Trophoblast cell (in vitro differentiated cells and primary cell): ENCODE data around the gene DMRTC2.

Source experiments
- DNase-seq, 2 donors: peaks; one replicate each; pipeline ENCODE4 v3.0.0-alpha.2; 2016
- H2AFZ ChIP-seq: 2 replicates; pipeline ENCODE4 v1.6.1; 2013; ENCODE audit warnings: low read length, moderate library complexity, mild to moderate bottlenecking; ENCODE audit not compliant: insufficient read depth, poor library complexity
- H2AK5ac ChIP-seq: 2 replicates; pipeline ENCODE4 v1.6.1; 2013; ENCODE audit warnings: mild to moderate bottlenecking, low read length
- H2BK120ac ChIP-seq: 2 replicates; pipeline ENCODE4 v1.6.1; 2013; ENCODE audit warnings: low read length, mild to moderate bottlenecking, moderate library complexity; ENCODE audit not compliant: insufficient read depth, poor library complexity
- H2BK12ac ChIP-seq: 2 replicates; pipeline ENCODE4 v1.6.1; 2013; ENCODE audit warnings: mild to moderate bottlenecking, low read length, moderate library complexity
- H2BK5ac ChIP-seq: 2 replicates; pipeline ENCODE4 v1.6.1; 2013; ENCODE audit warnings: low read length, low read depth, moderate library complexity, mild to moderate bottlenecking; ENCODE audit not compliant: poor library complexity
- H3K14ac ChIP-seq: 2 replicates; pipeline ENCODE4 v1.6.1; 2013; ENCODE audit warnings: mild to moderate bottlenecking, low read length
- H3K18ac ChIP-seq: 2 replicates; pipeline ENCODE4 v1.6.1; 2013; ENCODE audit warnings: mild to moderate bottlenecking, low read length
- H3K23ac ChIP-seq: 2 replicates; pipeline ENCODE4 v1.6.1; 2013; ENCODE audit warnings: low read length
- H3K27ac ChIP-seq: 2 replicates; pipeline ENCODE4 v1.5.1; 2013; ENCODE audit warnings: low read depth, mild to moderate bottlenecking, inconsistent platforms, low read length, moderate library complexity
- H3K27me3 ChIP-seq: 2 replicates; pipeline ENCODE4 v1.6.1; 2013; ENCODE audit warnings: inconsistent platforms, mild to moderate bottlenecking, low read length, moderate library complexity; ENCODE audit not compliant: insufficient read depth
- H3K36me3 ChIP-seq, 2 experiments: 1 replicate in 1 of 2; 2 replicates in 1 of 2; pipeline ENCODE4 v1.6.1; 2013; ENCODE audit warnings: low read length in 2 of 2, mild to moderate bottlenecking in 2 of 2, moderate library complexity in 1 of 2; ENCODE audit not compliant: insufficient read depth in 2 of 2, control insufficient read depth in 1 of 2
- H3K4ac ChIP-seq: 2 replicates; pipeline ENCODE4 v1.6.1; 2013; ENCODE audit warnings: low read depth, mild to moderate bottlenecking, low read length, moderate library complexity
- H3K4me1 ChIP-seq, 2 experiments: 1 replicate in 1 of 2; 2 replicates in 1 of 2; pipeline ENCODE4 v1.6.1; 2013; ENCODE audit warnings: low read length in 2 of 2, mild to moderate bottlenecking in 2 of 2, moderate library complexity in 1 of 2; ENCODE audit not compliant: insufficient read depth in 2 of 2, control insufficient read depth in 1 of 2
- H3K4me2 ChIP-seq: 2 replicates; pipeline ENCODE4 v1.6.1; 2013; ENCODE audit warnings: inconsistent platforms, mild to moderate bottlenecking, low read length, moderate library complexity
- H3K4me3 ChIP-seq: 2 replicates; pipeline ENCODE4 v1.5.1; 2013; ENCODE audit warnings: mild to moderate bottlenecking, low read depth, low read length, inconsistent platforms
- H3K79me1 ChIP-seq: one replicate; pipeline ENCODE4 v1.6.1; 2013; ENCODE audit warnings: low read length
- H3K79me2 ChIP-seq: 2 replicates; pipeline ENCODE4 v1.6.1; 2013; ENCODE audit warnings: low read length, mild to moderate bottlenecking; ENCODE audit not compliant: control insufficient read depth, insufficient read depth, poor library complexity
- H3K9ac ChIP-seq: 2 replicates; pipeline ENCODE4 v1.6.1; 2013; ENCODE audit warnings: mild to moderate bottlenecking, low read length
- H3K9me3 ChIP-seq: 2 replicates; pipeline ENCODE4 v1.6.1; 2013; ENCODE audit warnings: low read depth, mild to moderate bottlenecking, control low read depth, inconsistent platforms, low read length; ENCODE audit not compliant: insufficient read depth
- H4K12ac ChIP-seq: 2 replicates; pipeline ENCODE4 v1.6.1; 2013; ENCODE audit warnings: low read depth, mild to moderate bottlenecking, low read length, moderate library complexity
- H4K8ac ChIP-seq: 2 replicates; pipeline ENCODE4 v1.6.1; 2013; ENCODE audit warnings: low read depth, mild to moderate bottlenecking, low read length, moderate library complexity
- H4K91ac ChIP-seq: one replicate; pipeline ENCODE4 v1.6.1; 2013; ENCODE audit warnings: low read depth, mild to moderate bottlenecking, low read length, moderate library complexity
- WGBS: extraction: QIAGEN DNeasy Blood & Tissue Kit; methylation state at CpG from one replicate; pipeline ENCODE4 v1.1.7; 2013; ENCODE audit warnings: missing lambda C conversion rate; ENCODE audit not compliant: insufficient read length, insufficient coverage; ENCODE audit errors: extremely low coverage; 5-methylcytosine and 5-hydroxymethylcytosine counted together

The DMRTC2 gene

GRCh38 chr19:41845051-41845590, 279 bp downstream of the DMRTC2 start:
- Histone ChIP-seq H3K4me3 (no peak overlapping the region), H3K36me3 (no peaks in the 10 kb centered on the region), H2AK5ac (no peak overlapping the region), H3K18ac (no peak overlapping the region), H4K12ac (no peak overlapping the region), H2AFZ (no peak overlapping the region), H3K79me2 (no peaks in the 10 kb centered on the region), H3K4ac (no peak overlapping the region), H3K27ac (no peak overlapping the region), H3K9ac (no peak overlapping the region), H3K4me1 (no peaks in the 10 kb centered on the region), H3K4me2 (no peak overlapping the region), H3K9me3 (peaks cover 2% of the 10 kb centered on the region), H2BK5ac (no peak overlapping the region), H3K14ac (no peak overlapping the region), H2BK12ac (no peak overlapping the region), H3K27me3 (no peaks in the 10 kb centered on the region), H4K91ac (no peak overlapping the region), H3K79me1 (no peaks in the 10 kb centered on the region), H4K8ac (no peak overlapping the region), H3K23ac (no peak overlapping the region), H2BK120ac (no peak overlapping the region)
- DNase-seq = no peak
- no CpG with 5 or more reads among the region's 23 CpGs for WGBS

- H4K91ac ChIP-seq = no peak overlapping the region
- H3K79me1 ChIP-seq = no peaks in the 10 kb centered on the region
- H2BK120ac ChIP-seq = no peak overlapping the region
- no peaks in the 10 kb centered on the region for H3K79me2 ChIP-seq
- no peak overlapping the region for H3K9ac ChIP-seq
- no peak overlapping the region for H4K8ac ChIP-seq
- no peak overlapping the region for H2AK5ac ChIP-seq
- no peak overlapping the region for H4K12ac ChIP-seq
- no peak overlapping the region for H3K14ac ChIP-seq
- no peak overlapping the region for H2AFZ ChIP-seq
- H2BK5ac ChIP-seq = no peak overlapping the region
- H3K27me3 ChIP-seq = no peaks in the 10 kb centered on the region
- H3K4me1 ChIP-seq = no peaks in the 10 kb centered on the region
- H3K9me3 ChIP-seq = peaks cover 2% of the 10 kb centered on the region
- no peak overlapping the region for H3K4me3 ChIP-seq
- H3K18ac ChIP-seq = no peak overlapping the region
- no peak overlapping the region for H3K23ac ChIP-seq
- no peak overlapping the region for H3K27ac ChIP-seq
- no peak for DNase-seq
- H3K4ac ChIP-seq = no peak overlapping the region
- H2BK12ac ChIP-seq = no peak overlapping the region
- no CpG with 5 or more reads among the region's 19 CpGs for WGBS
- no peak overlapping the region for H3K4me2 ChIP-seq
- no peaks in the 10 kb centered on the region for H3K36me3 ChIP-seq
Measured at GRCh38 chr19:41847351-41848105, 2.7 kb downstream of the DMRTC2 start.

GRCh38 chr19:41848666-41849065, 3.8 kb downstream of the DMRTC2 start:
- Histone ChIP-seq H3K4me3 (no peak overlapping the region), H3K18ac (no peak overlapping the region), H3K14ac (no peak overlapping the region), H2BK120ac (no peak overlapping the region), H4K91ac (no peak overlapping the region), H3K9ac (no peak overlapping the region), H3K79me1 (no peaks in the 10 kb centered on the region), H3K36me3 (no peaks in the 10 kb centered on the region), H3K27ac (no peak overlapping the region), H2BK12ac (no peak overlapping the region), H2AK5ac (no peak overlapping the region), H4K12ac (no peak overlapping the region), H3K79me2 (no peaks in the 10 kb centered on the region), H2BK5ac (no peak overlapping the region), H3K4me2 (no peak overlapping the region), H4K8ac (no peak overlapping the region), H3K4ac (no peak overlapping the region), H2AFZ (no peak overlapping the region), H3K27me3 (no peaks in the 10 kb centered on the region), H3K9me3 (peaks cover 2% of the 10 kb centered on the region), H3K4me1 (no peaks in the 10 kb centered on the region), H3K23ac (no peak overlapping the region)
- DNase-seq = no peak
- WGBS = no CpG with 5 or more reads among the region's 6 CpGs

GRCh38 chr19:41849067-41849466, 4.2 kb downstream of the DMRTC2 start:
- no peak overlapping the region for H3K23ac ChIP-seq
- H3K4me2 ChIP-seq = no peak overlapping the region
- no peak overlapping the region for H3K9ac ChIP-seq
- H3K4me3 ChIP-seq = no peak overlapping the region
- H3K18ac ChIP-seq = no peak overlapping the region
- no peak overlapping the region for H2AK5ac ChIP-seq
- H2BK5ac ChIP-seq = no peak overlapping the region
- no peak overlapping the region for H3K14ac ChIP-seq
- WGBS = no CpG with 5 or more reads among the region's 2 CpGs
- H4K12ac ChIP-seq = no peak overlapping the region
- no peak overlapping the region for H2AFZ ChIP-seq
- H4K91ac ChIP-seq = no peak overlapping the region
- no peak overlapping the region for H2BK12ac ChIP-seq
- H3K9me3 ChIP-seq = peaks cover 2% of the 10 kb centered on the region
- no peak overlapping the region for H3K4ac ChIP-seq
- no peak overlapping the region for H3K27ac ChIP-seq
- H4K8ac ChIP-seq = no peak overlapping the region
- no peak overlapping the region for H2BK120ac ChIP-seq
- no peaks in the 10 kb centered on the region for H3K79me2 ChIP-seq
- no peaks in the 10 kb centered on the region for H3K36me3 ChIP-seq
- H3K79me1 ChIP-seq = no peaks in the 10 kb centered on the region
- no peaks in the 10 kb centered on the region for H3K4me1 ChIP-seq
- no peak for DNase-seq
- no peaks in the 10 kb centered on the region for H3K27me3 ChIP-seq
